IPS-18a (cell line): ENCODE data around the gene AGAP1.

Experiments used
- H3K27ac ChIP-seq: one replicate; pipeline ENCODE4 v1.5.1; 2013; ENCODE audit warnings: low read length
- H3K27me3 ChIP-seq: one replicate; pipeline ENCODE4 v1.6.1; 2013; ENCODE audit warnings: mild to moderate bottlenecking, low read length; ENCODE audit not compliant: control insufficient read depth, insufficient read depth
- H3K36me3 ChIP-seq: one replicate; pipeline ENCODE4 v1.6.1; 2013; ENCODE audit warnings: low read depth, low read length; ENCODE audit not compliant: control insufficient read depth
- H3K4me1 ChIP-seq: one replicate; pipeline ENCODE4 v1.6.1; 2013; ENCODE audit warnings: low read depth, low read length; ENCODE audit not compliant: control insufficient read depth
- H3K4me3 ChIP-seq: one replicate; pipeline ENCODE4 v1.5.1; 2013; ENCODE audit warnings: low read length
- H3K9ac ChIP-seq: one replicate; pipeline ENCODE4 v1.6.1; 2013; ENCODE audit warnings: mild to moderate bottlenecking, low read length, moderate library complexity
- H3K9me3 ChIP-seq: one replicate; pipeline ENCODE4 v1.6.1; 2013; ENCODE audit warnings: low read depth, low read length; ENCODE audit not compliant: control insufficient read depth

The AGAP1 gene

GRCh38 chr2:235835810-235836209, 342.0 kb downstream of the AGAP1 start:
- Histone ChIP-seq H3K4me1 (peaks cover 7% of the 10 kb centered on the region), H3K4me3 (no peak overlapping the region), H3K27ac (no peak overlapping the region), H3K9me3 (no peaks in the 10 kb centered on the region), H3K9ac (no peak overlapping the region), H3K27me3 (no peaks in the 10 kb centered on the region), H3K36me3 (no peaks in the 10 kb centered on the region)

GRCh38 chr2:235836491-235836911, 342.7 kb downstream of the AGAP1 start:
- H3K27me3 ChIP-seq = no peaks in the 10 kb centered on the region
- H3K4me1 ChIP-seq = peaks cover 7% of the 10 kb centered on the region
- no peaks in the 10 kb centered on the region for H3K9me3 ChIP-seq
- H3K9ac ChIP-seq = no peak overlapping the region
- H3K36me3 ChIP-seq = no peaks in the 10 kb centered on the region
- H3K27ac ChIP-seq = no peak overlapping the region
- no peak overlapping the region for H3K4me3 ChIP-seq

- Histone ChIP-seq H3K4me3 (no peak overlapping the region), H3K9ac (no peak overlapping the region), H3K27ac (no peak overlapping the region), H3K4me1 (peaks cover 7% of the 10 kb centered on the region), H3K36me3 (no peaks in the 10 kb centered on the region), H3K9me3 (no peaks in the 10 kb centered on the region), H3K27me3 (no peaks in the 10 kb centered on the region)
Observed at GRCh38 chr2:235839226-235839625, 345.4 kb downstream of the AGAP1 start.

DNA sequence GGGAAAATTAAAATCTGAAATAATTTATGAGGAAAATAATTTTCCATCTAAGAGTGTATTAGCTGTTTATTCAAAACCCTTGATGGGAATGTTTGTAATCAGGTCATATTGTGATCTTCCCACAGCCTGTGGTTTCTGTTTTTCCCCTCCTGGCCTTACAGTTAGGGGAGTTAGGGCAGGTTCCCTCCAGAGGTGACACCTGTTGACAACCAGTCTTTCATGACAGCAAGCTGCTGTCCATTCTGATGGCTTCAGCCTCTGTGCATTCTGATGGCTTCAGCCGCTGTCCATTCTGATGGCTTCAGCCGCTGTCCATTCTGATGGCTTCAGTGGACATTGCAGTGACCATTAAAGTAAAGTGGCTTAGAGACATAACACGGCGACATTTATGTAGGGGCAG, 346.1 kb downstream of the AGAP1 start:
- H3K9me3 ChIP-seq = no peaks in the 10 kb centered on the region
- peaks cover 7% of the 10 kb centered on the region for H3K4me1 ChIP-seq
- no peaks in the 10 kb centered on the region for H3K27me3 ChIP-seq
- H3K4me3 ChIP-seq = no peak overlapping the region
- H3K9ac ChIP-seq = no peak overlapping the region
- no peaks in the 10 kb centered on the region for H3K36me3 ChIP-seq
- no peak overlapping the region for H3K27ac ChIP-seq

- no peak overlapping the region for H3K4me3 ChIP-seq
- H3K9ac ChIP-seq = no peak overlapping the region
- H3K27me3 ChIP-seq = no peaks in the 10 kb centered on the region
- no peak overlapping the region for H3K27ac ChIP-seq
- no peaks in the 10 kb centered on the region for H3K9me3 ChIP-seq
- H3K36me3 ChIP-seq = no peaks in the 10 kb centered on the region
- no peaks in the 10 kb centered on the region for H3K4me1 ChIP-seq
Observed at GRCh38 chr2:235841863-235842262, 348.0 kb downstream of the AGAP1 start.

DNA sequence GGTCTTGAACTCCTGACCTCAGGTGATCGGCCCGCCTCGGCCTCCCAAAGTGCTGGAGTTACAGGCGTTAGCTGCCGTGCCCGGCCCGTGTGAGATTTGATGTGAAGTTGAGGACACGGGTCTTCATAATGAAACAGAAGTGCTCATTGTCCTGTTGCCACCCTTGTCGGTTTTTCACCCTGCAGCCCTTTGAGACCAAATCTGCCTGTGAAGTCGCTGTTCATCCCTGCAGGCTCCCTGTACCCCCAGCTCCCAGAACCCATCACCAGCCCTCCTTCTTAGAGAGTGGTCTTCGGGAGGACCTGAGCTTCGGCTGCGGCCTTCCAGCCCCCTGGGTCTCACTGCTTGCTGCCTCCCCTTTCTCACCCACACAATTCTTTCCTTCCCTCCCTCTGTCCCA, 349.1 kb downstream of the AGAP1 start:
- Histone ChIP-seq H3K36me3 (no peaks in the 10 kb centered on the region), H3K27me3 (no peaks in the 10 kb centered on the region), H3K9ac (no peak overlapping the region), H3K9me3 (no peaks in the 10 kb centered on the region), H3K27ac (no peak overlapping the region), H3K4me1 (no peaks in the 10 kb centered on the region), H3K4me3 (no peak overlapping the region)

DNA sequence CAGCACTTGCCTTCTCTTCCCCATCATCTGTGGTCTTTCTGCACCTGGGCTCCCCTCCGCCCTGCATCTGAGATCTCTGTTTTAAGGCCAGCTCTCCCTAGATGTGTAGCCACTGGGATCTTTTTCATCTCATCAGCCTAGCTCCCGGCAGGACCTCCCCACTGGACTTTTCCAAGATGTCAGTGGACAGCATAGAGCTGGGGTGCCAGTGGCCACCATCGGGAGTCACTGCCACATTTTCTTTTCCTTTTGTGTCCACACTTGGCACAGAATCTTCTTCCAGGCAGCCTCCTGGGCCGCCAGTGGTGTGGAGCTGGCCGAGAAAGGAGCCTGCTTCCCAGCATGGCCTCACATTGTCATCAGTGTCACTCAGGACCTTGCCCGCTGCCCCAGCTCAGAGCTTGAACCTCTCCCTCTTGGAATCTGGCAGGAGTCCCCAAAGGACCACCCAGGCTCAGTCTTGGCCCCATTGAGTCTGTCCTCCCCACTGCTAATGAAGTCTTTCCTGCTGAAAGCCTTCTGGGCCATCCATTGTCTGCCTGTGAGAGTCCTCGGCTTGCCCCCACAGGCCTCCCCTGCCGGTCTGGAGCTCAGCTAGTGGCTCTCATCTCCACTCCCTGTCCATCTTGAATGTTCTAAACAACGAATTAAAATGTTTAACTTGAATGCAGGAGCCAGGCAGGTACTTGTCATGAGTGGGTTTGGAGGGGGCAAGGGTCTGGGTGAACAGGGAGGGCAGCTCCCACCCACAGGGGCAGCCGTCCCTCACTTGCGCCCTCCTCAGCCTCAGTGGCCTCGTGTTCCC, 349.9 kb downstream of the AGAP1 start:
- no peaks in the 10 kb centered on the region for H3K36me3 ChIP-seq
- H3K27ac ChIP-seq = no peak overlapping the region
- H3K9ac ChIP-seq = no peak overlapping the region
- H3K4me3 ChIP-seq = no peak overlapping the region
- no peaks in the 10 kb centered on the region for H3K27me3 ChIP-seq
- H3K9me3 ChIP-seq = no peaks in the 10 kb centered on the region
- no peaks in the 10 kb centered on the region for H3K4me1 ChIP-seq

DNA sequence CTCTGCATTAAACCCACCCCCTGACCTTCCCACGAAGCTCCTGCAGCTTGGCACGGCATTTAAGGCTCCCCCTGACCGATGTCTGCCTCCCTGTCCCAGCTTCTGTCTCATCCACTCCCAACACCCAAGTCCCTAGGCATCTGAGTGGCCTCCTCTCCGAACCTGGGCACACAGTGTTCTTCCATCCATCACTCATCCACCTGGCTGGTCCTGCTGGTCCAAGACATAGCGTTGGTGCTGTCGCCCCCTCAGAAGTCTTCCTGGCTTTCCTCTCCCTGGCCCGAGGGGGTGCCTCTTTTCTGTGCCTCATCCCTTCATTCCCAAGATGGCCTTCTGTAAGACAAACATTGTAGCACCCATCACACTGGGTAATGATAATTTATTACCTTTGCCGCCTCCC, 350.7 kb downstream of the AGAP1 start:
- no peaks in the 10 kb centered on the region for H3K36me3 ChIP-seq
- no peak overlapping the region for H3K4me3 ChIP-seq
- no peaks in the 10 kb centered on the region for H3K9me3 ChIP-seq
- no peaks in the 10 kb centered on the region for H3K27me3 ChIP-seq
- H3K27ac ChIP-seq = no peak overlapping the region
- no peak overlapping the region for H3K9ac ChIP-seq
- no peaks in the 10 kb centered on the region for H3K4me1 ChIP-seq

- Histone ChIP-seq H3K9me3 (no peaks in the 10 kb centered on the region), H3K36me3 (no peaks in the 10 kb centered on the region), H3K27me3 (no peaks in the 10 kb centered on the region), H3K9ac (no peak overlapping the region), H3K4me3 (no peak overlapping the region), H3K27ac (no peak overlapping the region), H3K4me1 (no peaks in the 10 kb centered on the region)
Observed at GRCh38 chr2:235845245-235845644, 351.4 kb downstream of the AGAP1 start.

DNA sequence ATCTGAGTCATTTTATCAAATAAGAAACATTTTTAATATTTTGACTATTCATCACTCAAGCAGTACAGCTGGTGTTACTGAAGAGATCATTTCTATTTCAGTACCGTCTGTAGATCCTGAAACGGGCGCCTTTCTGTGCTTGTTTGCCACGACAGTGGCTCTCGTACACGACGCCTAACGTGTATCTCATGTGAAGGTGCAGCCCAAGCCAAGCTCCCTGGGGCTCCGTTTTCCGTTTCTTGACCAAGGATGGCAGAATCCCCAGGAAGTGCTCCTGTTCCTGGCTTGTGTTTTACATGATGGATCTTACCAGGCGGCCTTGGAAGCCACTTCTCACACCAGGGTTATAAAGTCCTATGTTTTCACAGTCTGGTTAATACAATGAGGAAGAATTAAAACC, 353.7 kb downstream of the AGAP1 start:
- Histone ChIP-seq H3K4me3 (no peak overlapping the region), H3K4me1 (peaks cover 5% of the 10 kb centered on the region), H3K9ac (no peak overlapping the region), H3K27ac (no peak overlapping the region), H3K9me3 (no peaks in the 10 kb centered on the region), H3K36me3 (no peaks in the 10 kb centered on the region), H3K27me3 (no peaks in the 10 kb centered on the region)

GRCh38 chr2:235848055-235848454, 354.2 kb downstream of the AGAP1 start:
- peaks cover 10% of the 10 kb centered on the region for H3K4me1 ChIP-seq
- no peak overlapping the region for H3K9ac ChIP-seq
- H3K27ac ChIP-seq = no peak overlapping the region
- H3K4me3 ChIP-seq = no peak overlapping the region
- no peaks in the 10 kb centered on the region for H3K36me3 ChIP-seq
- H3K27me3 ChIP-seq = no peaks in the 10 kb centered on the region
- no peaks in the 10 kb centered on the region for H3K9me3 ChIP-seq

GRCh38 chr2:235848946-235849345, 355.1 kb downstream of the AGAP1 start:
- Histone ChIP-seq H3K27ac (no peak overlapping the region), H3K9me3 (no peaks in the 10 kb centered on the region), H3K9ac (no peak overlapping the region), H3K36me3 (no peaks in the 10 kb centered on the region), H3K4me3 (no peak overlapping the region), H3K27me3 (no peaks in the 10 kb centered on the region), H3K4me1 (peaks cover 11% of the 10 kb centered on the region)
